Suppressor macrophage treated with lipopolysaccharide for 1 hour (primary cell): ENCODE measurements around the gene CASP9.
A peak's percentile ranks its signal among the peaks of the same experiment; 100 is the strongest.
"Not testable (repeated sequence)": the region's sequence is repeated elsewhere in the genome, so short reads cannot be mapped to it uniquely, and the experiment has no call there.

Source experiments
- DNase-seq, 3 donors: peaks; one replicate each; pipeline ENCODE4 v3.0.0-alpha.2; 2020 to 2022

CASP9 gene

DNA sequence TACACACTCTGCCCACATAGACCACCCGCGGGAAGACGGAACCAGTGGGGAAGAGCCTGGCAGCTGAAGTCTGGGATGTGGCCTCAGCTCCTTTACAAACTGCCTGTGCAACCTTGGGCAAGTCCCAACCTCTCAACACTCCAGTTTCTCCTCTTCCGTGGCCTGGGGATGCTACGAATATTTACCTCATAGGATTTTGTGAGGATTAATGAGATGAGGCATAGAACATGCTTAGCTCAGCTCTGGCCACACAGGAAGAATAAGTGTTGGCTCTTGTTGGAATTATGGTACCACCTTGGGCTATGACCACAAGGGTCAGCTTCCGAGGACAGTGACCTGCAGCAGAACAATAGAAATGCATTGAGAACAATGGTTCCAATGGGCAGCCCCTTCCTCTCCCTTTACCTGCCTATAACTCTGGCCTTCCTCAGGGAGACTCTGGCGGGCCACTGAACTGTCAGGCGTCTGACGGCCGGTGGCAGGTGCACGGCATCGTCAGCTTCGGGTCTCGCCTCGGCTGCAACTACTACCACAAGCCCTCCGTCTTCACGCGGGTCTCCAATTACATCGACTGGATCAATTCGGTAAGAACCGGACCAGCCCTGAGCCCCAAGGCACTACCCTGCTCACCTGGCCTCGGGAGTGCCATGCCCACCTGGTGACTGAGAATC lies 56.9 kb downstream of the CASP9 start:
- DNase-seq, result not testable (repeated sequence)

DNA sequence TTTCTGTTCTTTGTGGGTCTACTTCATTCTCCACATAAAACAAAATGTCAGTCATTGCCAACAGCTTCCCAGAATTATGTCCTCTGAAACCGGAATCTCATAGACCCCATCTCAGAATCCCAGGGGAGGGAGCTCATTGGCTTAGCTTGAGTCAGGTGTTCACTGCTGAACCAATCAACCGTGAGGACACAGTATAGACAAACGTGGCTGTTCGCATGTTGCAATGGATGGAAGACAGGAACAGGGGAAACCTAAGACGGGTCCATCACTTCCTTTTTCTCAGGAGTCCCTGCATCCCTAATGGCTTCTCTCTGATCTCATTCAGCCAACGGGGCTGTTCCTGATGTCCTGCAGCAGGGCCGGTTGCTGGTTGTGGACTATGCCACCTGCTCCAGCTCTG lies 58.3 kb downstream of the CASP9 start:
- peak in 1 of 3 donors; percentile 48 for DNase-seq

DNA sequence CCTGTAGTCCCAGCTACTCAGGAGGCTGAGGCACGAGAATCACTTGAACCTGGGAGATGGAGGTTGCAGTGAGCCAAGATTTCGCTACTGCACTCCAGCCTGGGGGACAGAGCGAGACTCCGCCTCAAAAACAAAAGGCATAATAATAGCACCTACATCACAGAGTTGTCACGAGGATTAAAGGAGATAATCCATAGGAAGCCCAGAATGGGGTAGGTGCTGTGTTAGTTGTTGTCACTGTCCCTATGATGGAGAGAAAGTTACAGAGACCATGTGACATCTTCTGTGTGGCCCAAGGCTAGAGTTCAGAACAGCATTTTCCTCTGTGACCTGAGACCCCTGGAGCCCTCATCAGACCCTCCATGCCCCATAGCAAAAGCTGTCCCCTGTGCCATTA lies 60.1 kb downstream of the CASP9 start:
- not testable (repeated sequence) for DNase-seq

DNA sequence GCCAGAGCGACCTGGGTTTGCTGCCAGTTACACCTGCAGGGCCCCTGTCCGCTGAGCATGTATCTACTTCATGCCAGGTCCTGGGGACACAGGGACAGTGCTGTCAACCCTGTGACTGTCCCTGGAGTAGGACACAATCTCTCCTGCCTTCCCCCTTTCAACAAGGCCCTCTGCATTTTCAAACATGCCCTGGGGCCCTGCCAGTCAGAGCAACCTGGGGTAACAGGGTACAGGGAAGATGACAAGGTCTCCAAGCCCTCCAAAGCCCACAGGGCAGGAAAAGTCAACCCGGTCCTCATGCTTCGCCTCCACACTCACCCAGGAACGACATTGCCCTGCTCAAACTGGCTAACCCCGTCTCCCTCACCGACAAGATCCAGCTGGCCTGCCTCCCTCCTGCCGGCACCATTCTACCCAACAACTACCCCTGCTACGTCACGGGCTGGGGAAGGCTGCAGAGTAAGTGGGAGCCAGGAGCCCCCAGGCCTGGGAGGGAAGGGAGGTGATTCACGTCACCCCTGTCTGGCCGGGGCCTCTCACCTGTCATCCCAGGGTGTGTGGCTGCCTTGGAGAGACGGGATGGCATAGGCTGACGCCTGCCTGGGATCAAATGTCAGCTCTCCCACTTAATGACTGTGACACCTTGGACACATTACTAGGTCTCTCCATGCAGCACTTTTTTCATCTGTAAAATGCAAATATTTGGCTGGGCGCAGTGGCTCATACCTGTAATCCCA lies 60.8 kb downstream of the CASP9 start:
- not testable (repeated sequence) for DNase-seq

DNA sequence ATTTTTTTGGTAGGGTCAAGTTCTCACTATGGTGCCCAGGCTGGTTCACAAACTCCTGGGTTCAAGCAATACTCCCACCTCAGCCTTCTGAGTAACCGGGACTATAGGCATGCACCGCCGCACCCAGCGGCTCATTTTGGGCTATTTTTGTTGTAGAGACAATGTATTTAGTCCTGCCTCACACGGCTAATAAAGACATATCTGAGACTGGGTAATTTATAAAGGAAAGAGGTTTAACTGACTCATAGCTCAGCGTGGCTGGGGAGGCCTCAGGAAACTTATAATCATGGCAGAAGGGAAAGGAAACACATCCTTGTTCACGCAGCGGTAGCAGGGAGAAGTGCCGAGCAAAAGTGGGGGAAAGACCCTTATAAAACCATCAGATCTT lies 63.3 kb downstream of the CASP9 start:
- DNase-seq, result peak in 1 of 3 donors; percentile 49

DNA sequence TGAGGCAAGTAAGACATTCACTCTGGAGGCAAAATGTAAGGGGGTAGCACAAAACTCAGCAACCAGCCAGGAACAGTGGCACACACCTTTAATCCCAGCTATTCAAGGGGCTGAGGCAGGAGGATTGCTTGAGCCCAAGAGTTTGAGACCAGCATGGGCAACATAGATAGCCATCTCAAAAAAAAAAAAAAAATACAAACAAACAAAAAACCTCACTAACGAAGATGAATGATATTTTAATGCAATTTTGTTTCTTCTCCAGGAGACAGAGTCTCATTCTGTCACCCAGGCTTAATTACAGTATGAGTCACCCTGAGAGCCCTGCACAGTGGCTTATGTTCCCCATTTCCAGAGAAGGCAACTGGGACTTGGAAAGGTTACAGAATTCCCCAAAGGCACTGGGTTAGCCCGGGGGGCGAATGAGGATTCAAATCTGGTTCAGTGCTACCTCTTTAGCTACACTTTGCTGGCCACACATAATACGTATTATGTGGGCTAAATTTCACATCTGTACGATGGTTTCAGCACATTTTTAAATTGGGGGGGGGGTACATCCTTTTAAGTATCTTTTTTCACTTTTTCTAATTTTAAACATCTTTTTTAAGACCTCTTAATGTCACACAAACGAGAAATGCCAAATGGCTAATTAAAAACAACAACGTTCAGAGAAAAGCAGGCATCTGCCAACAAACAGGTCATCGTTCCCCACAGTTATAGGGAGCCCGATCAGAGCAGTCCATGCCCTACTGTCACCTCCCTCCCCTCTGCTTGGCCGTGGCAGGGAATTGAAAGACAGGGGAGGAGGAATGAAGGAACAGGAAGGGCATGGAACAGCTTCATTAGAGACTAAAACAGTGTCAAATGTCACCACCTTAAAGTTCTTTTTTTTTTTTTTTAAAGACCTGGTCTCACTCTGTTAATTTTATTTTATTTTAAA lies 64.0 kb downstream of the CASP9 start:
- peak; percentile 84 to 91 (median 87) for DNase-seq

DNA sequence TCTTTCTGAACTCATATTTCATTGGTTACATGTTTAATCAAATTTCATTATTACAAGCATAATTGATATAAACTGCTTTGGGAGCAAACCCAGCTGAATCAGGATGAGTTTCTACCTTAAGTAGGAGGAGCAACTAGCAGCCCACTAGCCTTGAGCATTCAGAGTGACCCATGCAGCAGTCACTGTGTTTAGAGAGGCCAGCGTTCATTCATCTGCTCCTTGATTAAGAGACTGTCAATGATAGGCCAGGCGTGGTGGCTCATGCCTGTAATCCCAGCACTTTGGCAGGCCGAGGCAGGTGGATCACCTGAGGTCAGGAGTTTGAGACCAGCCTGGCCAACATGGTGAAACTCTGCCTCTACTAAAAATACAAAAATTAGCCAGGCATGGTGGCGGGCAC lies 65.6 kb downstream of the CASP9 start:
- DNase-seq, result not testable (repeated sequence)

DNA sequence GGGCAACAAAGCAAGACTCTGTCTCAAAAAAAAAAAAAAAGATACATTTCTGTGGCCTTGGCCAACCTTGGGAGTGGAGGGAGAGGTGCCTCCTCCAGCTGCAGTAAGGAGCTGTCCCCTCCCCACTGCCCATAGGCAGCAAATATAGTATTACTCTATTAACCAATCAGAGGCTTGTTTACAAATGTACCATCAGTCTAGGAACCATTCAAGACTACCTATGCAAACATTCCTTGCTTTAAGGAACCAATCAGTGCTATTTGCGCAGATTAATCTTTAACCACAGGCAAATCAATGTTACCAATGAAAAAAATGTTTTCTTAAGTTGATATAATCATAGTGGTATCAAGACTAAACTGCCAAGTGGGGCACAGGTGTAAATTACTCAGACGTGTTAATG lies 66.4 kb downstream of the CASP9 start:
- DNase-seq, result no peak

DNA sequence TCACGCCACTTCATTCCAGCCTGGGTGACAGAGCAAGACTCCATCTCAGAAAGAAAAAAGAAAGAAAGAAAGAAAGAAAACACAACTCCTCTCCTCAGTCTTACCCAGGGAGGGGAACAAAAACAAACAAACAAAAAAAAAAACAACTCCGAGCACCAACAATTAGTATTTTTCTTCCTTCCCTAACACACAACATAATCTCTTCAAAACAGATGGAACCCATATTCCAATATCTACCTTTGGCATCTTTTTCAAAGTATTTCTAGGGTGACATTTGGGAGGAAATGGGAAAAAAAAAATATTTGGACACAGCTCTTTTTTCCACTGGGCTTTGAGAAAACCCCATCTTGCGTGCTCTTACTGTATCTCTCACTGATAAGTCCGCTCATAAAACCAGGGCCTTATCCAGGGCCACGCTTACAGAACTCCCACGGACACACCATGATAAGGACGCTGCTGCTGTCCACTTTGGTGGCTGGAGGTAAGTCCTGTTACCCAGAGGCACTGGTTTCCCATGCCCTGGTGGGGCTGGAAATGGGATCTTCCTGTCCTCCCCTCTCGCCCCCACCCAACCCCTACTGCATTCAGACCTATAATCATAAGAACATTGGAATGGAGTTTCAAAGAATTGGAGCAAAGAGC lies 67.6 kb downstream of the CASP9 start, which contains the start of gene CELA2A:
Gene CELA2A (plus strand): TSS at position 420 of the 642 bp plus-strand sequence. CDS start 22 bp downstream, at position 442.
- DNase-seq, result no peak

DNA sequence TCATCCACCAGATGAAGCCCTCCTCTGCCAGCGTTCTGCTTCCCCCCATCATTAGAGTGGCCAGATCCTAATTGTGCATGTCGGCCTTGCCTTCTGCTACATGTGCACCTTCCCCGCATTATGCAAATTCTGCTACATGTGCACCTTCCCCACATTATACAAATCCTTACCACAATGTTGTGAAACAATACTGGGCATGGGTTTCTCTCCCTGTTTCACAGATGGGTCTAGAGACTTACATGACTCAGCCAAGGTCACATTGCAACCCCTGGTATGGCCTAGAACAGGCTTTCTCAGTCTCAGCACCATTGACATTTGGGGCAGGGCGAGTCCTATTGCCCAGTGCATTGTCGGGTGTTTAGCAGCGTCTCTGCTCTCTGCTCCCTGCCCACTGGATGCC lies 68.5 kb downstream of the CASP9 start:
- DNase-seq, result peak in 1 of 3 donors; percentile 77

DNA sequence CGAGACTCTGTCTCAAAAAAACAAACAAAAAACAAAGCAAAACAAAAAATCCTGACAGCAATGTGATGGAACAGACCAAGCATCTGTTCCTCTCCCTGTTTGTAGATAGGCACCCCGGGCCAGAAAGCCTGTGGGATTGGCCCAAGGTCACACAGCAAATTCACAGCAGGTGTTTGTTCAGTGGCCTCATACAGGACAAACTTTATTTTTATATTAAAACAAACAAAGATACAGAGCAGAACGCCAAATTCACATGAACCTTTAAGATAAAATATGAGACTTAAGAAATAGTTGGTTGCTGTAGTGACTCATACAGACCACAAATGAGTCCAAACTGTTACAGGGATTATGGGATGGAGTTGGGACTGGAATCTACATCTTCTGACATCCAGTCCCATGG lies 69.8 kb downstream of the CASP9 start:
- DNase-seq, result no peak

DNA sequence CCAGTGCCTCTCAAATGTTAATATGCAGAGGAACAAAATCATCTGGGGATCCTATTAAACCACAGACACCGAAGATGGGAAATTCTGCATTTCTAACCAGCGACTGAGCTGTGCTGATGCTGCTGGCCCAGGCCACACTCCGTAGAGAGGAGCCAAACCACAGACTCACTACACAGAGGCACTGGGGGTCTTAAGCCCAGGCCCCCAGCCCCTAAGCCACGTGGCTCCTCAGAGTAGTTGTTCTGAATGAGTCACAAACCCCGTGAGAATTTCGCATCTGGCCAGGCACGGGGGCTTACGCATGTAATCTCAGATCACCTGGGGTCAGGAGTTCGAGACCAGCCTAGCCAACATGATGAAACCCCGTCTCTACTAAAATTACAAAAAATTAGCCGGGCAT lies 70.3 kb downstream of the CASP9 start:
- DNase-seq, result no peak

DNA sequence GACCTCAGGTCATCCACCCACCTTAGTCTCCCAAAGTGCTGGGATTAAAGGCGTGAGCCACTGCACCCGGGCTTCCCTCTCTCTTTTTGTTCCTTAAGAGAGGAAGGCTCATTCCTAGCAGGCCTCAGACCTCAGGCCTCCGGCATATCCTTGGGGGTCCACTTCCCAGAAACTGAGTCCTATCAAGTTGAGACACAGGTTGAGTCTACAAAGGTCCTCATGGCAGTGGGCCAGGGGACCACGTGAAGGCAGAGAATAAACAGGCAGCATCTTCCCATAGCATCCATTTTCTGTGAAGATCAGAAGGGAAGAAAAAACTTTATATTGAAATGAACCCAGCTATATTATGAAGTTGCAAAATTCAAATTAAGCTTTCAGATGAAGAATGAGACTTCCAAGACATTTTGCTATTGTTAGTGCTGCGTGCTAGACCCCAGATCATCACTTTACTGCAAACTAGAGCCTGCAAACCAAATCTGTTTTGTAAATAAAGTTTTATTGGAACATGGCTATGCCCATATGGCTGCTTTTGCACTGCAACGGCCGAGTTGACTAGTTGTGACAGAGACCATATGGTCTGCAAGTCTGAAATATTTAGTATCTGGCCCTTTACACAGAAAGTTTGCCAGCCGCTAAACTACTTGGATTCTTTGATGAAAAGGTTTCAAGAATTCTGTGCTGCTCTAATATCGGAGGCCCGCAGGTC lies 71.0 kb downstream of the CASP9 start:
- DNase-seq, result no peak

DNA sequence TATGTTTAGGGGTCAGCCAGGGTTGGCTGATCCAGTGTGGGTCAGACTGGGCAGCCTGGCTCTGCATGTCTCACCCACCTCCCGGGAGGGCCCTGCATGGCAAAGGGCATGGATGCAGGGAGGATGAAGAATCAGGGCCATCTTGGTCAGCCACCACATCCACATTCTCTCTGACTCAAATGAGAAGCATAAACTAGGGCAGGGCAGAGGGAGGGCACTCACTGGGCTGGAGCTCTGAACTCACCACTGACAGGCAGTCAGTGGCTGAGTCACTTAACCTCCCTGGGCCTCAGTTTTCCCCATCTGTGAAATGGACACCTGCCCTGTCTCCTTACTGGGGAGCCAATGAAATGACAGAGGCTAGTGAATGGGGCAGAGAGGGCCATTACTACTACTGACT lies 71.8 kb downstream of the CASP9 start:
- no peak for DNase-seq

DNA sequence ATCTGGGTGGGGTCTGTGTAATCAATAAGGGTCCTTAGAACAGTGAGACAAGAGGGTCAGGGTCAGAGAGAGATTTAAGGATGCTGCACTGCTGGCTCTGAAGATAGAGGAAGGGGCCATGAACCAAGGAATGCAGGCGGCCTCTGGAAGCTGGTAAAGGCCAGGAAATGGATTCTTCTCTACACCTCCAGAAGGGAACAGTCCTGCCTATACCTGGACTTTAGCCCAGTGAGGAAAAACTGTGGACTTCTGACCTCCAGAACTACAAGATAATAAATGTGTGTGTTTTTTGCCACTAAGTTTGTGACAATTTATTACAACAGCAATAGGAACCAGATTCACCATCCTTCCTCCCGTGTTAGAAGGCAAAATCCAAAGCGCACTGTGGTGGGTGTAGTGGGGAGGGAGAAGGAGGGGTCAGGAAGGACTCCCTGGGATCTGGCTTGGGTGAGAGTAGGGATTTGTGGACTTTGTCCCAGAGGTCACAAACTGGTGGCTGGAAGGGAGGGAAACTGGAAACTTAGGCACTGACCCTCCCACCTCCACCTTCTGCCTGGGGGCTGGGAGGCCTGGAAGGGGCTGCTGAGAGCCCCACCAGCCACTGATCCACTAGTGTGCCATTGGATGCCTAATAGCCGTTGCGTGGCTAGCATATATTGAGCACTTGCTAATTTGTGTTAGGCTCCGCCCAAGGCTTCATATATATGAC lies 72.8 kb downstream of the CASP9 start:
- no peak for DNase-seq

DNA sequence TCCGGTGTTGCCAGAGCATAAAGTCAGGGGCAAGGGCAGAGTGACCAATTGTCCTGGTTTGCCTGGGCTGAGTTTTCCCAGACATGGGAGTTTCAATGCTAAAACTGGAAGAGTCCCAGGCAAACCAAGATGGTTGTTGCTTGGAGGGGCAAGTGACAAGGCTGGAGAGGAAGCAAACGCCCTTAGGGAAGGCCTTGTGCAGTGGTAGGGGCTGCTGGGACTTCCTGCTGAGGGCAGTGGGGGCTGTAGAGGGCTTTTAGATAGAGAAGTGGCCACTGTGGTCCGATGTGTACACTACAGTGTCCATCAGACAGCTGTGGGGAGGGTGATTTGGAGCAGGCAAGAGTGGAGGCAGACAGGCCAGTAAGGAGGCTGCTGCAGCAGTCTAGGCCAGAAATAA lies 74.4 kb downstream of the CASP9 start:
- DNase-seq, result no peak

DNA sequence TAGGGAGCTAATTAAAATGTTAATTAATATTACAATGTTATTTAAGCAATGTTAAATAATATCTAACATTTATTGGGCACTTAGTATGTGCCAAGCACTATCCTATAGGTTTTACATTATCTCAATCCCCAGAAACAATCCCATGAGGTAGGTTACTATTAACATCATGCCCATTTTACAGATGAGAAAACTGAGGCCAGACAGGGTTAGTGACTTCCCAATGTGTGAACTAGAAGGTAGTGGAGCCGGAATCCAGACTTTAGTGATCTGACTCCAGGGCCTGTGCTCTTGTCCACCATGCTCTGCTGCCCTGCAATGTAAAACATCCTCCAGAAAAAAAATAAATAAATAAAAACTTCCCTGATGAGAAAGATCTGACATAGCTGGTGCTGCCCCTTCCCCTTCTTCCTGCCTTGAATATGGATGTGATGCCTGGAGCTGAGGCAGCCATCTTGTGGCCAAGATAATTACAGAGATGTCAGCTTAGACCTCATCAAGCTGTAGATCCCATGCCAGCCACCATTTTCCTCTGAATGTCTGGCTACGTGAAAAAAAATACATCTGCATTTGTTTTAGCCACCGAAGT lies 75.0 kb downstream of the CASP9 start:
- DNase-seq, result no peak

DNA sequence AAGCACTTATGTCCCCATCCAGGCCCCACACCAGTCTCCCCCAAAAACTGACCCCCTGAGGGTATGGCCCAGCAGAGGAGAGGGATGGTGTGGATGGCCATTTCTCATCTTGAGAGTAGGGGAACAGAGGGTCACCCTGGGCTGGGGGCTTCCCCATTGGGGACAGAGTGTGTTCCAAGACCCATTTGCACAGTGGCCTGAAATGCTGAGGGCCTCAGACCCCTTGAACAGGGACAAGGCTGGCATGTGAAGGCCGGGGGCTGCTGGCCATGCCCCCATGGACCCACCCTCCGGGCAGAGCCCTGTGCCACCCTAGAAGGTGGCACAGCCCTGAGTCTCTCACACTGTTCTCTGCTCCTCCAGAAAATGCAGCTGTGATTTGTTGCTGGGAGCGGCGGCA lies 77.8 kb downstream of the CASP9 start:
- no peak for DNase-seq

DNA sequence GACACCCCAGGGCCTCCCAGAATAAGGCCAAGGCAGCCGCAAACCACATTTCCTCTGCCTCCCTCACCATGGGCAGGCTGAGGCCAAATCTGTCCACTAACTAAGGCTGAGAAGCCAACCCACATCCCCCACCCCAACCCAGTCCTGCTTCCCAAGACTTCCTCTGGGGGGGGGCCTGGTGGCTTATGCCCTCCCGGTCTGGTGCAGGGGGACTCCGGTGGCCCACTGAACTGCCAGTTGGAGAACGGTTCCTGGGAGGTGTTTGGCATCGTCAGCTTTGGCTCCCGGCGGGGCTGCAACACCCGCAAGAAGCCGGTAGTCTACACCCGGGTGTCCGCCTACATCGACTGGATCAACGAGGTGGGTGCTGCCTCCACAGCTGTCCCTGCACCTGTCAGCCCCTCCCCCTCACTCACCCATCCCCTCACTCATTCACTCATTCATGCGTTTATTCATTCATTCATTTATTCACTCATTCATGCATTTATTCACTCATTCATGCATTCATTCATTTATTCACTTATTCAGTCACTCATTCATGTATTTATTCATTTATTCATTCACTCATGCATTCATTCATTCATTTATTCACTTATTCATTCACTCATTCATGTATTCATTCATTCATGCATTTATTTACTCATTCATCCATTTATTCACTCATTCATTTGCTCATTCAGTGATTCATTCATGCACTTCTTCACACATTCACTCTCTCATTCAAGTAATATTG lies 78.5 kb downstream of the CASP9 start:
- DNase-seq, result no peak
